Esophagus muscularis mucosa (tissue), 4 donors: ENCODE measurements around the gene PCDHGA12. TPM values are rescaled to one million over a fixed set of nuclear protein-coding genes. Genes with fewer than 3 reads are reported as not detected.
"Not testable (repeated sequence)": the region's sequence is repeated elsewhere in the genome, so short reads cannot be mapped to it uniquely, and the experiment has no call there.

Experiments used
- DNase-seq: peaks from one replicate; pipeline ENCODE4 v3.0.0-alpha.2; 2017; ENCODE audit errors: extremely low spot score
- H3K27ac ChIP-seq, 4 donors: fragments of 200-600 bp; sonication (generic); replicated peaks in 1 of 4; 1 replicate in 3 of 4; 2 replicates in 1 of 4; pipeline ENCODE4 v1.5.1; 2016 to 2019; ENCODE audit warnings: mild to moderate bottlenecking in 1 of 4
- H3K27me3 ChIP-seq, 4 donors: fragments of 200-600 bp; sonication (generic); one replicate each; pipeline versions ENCODE4 v1.5.1 to v1.6.0; 2016 to 2019
- H3K36me3 ChIP-seq, 4 donors: fragments of 200-600 bp; sonication (generic); one replicate each; pipeline ENCODE4 v1.5.1; 2016 to 2019
- H3K4me1 ChIP-seq, 4 donors: fragments of 200-600 bp; sonication (generic); one replicate each; pipeline ENCODE4 v1.5.1; 2016 to 2019
- H3K4me3 ChIP-seq, 4 donors: fragments of 200-600 bp; sonication (generic); 1 replicate in 2 of 4; 2 replicates in 2 of 4; pipeline ENCODE4 v1.5.1; 2016 to 2019; ENCODE audit warnings: mild to moderate bottlenecking in 4 of 4, moderate library complexity in 1 of 4
- H3K9me3 ChIP-seq, 4 donors: fragments of 200-600 bp; sonication (generic); 1 replicate in 3 of 4; 2 replicates in 1 of 4; pipeline ENCODE4 v1.5.1; 2016 to 2019
- EP300 ChIP-seq: sonication (generic); formaldehyde crosslinking; IDR thresholded peaks from one replicate; pipeline ENCODE4 v1.6.1; 2017; ENCODE audit warnings: antibody characterized with exemption
- POLR2A ChIP-seq: fragments of 450-650 bp; IDR thresholded peaks from one replicate; pipeline ENCODE4 v1.6.1; 2017; ENCODE audit warnings: antibody characterized with exemption, moderate library complexity, mild to moderate bottlenecking, low read depth
- POLR2AphosphoS5 ChIP-seq, 2 donors: sonication (generic); formaldehyde crosslinking; IDR thresholded peaks; one replicate each; pipeline ENCODE4 v1.6.1; 2017; ENCODE audit warnings: antibody characterized with exemption in 2 of 2
- WGBS: methylation state at CpG from one replicate; pipeline ENCODE4 v1.1.5; 2018; 5-methylcytosine and 5-hydroxymethylcytosine counted together
- intact Hi-C: fragments of 100-400 bp; cut with DNase I; formaldehyde crosslinking; loops from one replicate; pipeline ENCODE4 v1.15.1; 2023
- total RNA-seq, 4 donors: library from RNA; depleted of rRNA; stranded (reverse); fragments of >200 nt; gene quantifications; one replicate each; pipeline versions ENCODE4 v1.1.0 to v1.2.1, GENCODE V29; 2016
- TF ChIP-seq, protein P1 (sequence below), 3 experiments: fragments of 200-600 bp in 2 of 3; fragments of 450-650 bp in 1 of 3; sonication (generic) in 2 of 3; IDR thresholded peaks; one replicate each; pipeline ENCODE4 v1.5.1; 2017 to 2019; ENCODE audit warnings: antibody characterized with exemption in 3 of 3, mild to moderate bottlenecking in 2 of 3, moderate library complexity in 1 of 3

The PCDHGA12 gene
- total RNA-seq, 4 donors from 2014 or later: 7.6 to 13.7 (median 11.6) TPM

- DNase-seq: no peak
- H3K9me3 ChIP-seq: peaks cover 11 to 96% (median 94%) of the 10 kb centered on the region in 4 donors
- WGBS: 57% methylated on average over 3 of the region's 3 CpGs
- intact Hi-C loops: loop anchor here (10.0 kb wide), 1 partner anchor 113 kb away; no protein-coding TSS in a partner anchor
- TF ChIP-seq POLR2AphosphoS5 (IDR thresholded peaks at IDR 0.05): no peak
- no peak for TF ChIP-seq EP300
- no peak for TF ChIP-seq POLR2A
- TF ChIP-seq, protein P1, sequence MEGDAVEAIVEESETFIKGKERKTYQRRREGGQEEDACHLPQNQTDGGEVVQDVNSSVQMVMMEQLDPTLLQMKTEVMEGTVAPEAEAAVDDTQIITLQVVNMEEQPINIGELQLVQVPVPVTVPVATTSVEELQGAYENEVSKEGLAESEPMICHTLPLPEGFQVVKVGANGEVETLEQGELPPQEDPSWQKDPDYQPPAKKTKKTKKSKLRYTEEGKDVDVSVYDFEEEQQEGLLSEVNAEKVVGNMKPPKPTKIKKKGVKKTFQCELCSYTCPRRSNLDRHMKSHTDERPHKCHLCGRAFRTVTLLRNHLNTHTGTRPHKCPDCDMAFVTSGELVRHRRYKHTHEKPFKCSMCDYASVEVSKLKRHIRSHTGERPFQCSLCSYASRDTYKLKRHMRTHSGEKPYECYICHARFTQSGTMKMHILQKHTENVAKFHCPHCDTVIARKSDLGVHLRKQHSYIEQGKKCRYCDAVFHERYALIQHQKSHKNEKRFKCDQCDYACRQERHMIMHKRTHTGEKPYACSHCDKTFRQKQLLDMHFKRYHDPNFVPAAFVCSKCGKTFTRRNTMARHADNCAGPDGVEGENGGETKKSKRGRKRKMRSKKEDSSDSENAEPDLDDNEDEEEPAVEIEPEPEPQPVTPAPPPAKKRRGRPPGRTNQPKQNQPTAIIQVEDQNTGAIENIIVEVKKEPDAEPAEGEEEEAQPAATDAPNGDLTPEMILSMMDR (IDR thresholded peaks at IDR 0.05): no peak
- H3K36me3 ChIP-seq: peaks cover 0 to 6% (median 2%) of the 10 kb centered on the region in 4 donors
- no peak overlapping the region for H3K27ac ChIP-seq
- no peak overlapping the region for H3K4me3 ChIP-seq
- H3K27me3 ChIP-seq: no peaks in the 10 kb centered on the region
- H3K4me1 ChIP-seq: peaks cover 0 to 7% (median 0%) of the 10 kb centered on the region in 4 donors
Measured at GRCh38 chr5:141411575-141411974, 18.7 kb upstream of the PCDHGA12 start.

- Histone ChIP-seq H3K4me1 (peaks cover 0 to 7% (median 0%) of the 10 kb centered on the region in 4 donors), H3K4me3 (peak within 1 kb of the TSS; percentile 24 to 41 (median 32)), H3K27me3 (no peaks in the 10 kb centered on the region), H3K36me3 (peaks cover 0 to 6% (median 2%) of the 10 kb centered on the region in 4 donors), H3K9me3 (peaks cover 11 to 98% (median 92%) of the 10 kb centered on the region in 4 donors), H3K27ac (no peak within 1 kb of the TSS)
- intact Hi-C loops: loop anchor here (10.0 kb wide), 1 partner anchor 112 kb away; no protein-coding TSS in a partner anchor
- no peak for DNase-seq
- WGBS: 29% methylated on average over 31 of the region's 31 CpGs
- TF ChIP-seq POLR2AphosphoS5 (IDR thresholded peaks at IDR 0.05): no peak
- TF ChIP-seq POLR2A: no peak
- TF ChIP-seq, protein P1 (IDR thresholded peaks at IDR 0.05): peak; percentile 16 to 35 (median 27)
- TF ChIP-seq EP300: no peak
Measured at GRCh38 chr5:141412854-141413539, 17.3 kb upstream of the PCDHGA12 start, which contains the start of gene PCDHGA10. PCDHGA10 (plus strand) TSS chr5:141412987; CDS start chr5:141413176, 189 bp downstream.

- intact Hi-C loops: loop anchor here (10.0 kb wide), 1 partner anchor 111 kb away; no protein-coding TSS in a partner anchor
- H3K27me3 ChIP-seq: no peaks in the 10 kb centered on the region
- WGBS: 18% methylated on average over 25 of the region's 25 CpGs
- H3K27ac ChIP-seq: no peak overlapping the region
- peaks cover 10 to 98% (median 92%) of the 10 kb centered on the region in 4 donors for H3K9me3 ChIP-seq
- peaks cover 0 to 7% (median 0%) of the 10 kb centered on the region in 4 donors for H3K4me1 ChIP-seq
- H3K36me3 ChIP-seq: peaks cover 0 to 6% (median 2%) of the 10 kb centered on the region in 4 donors
- H3K4me3 ChIP-seq: peak overlapping the region; percentile 24 to 41 (median 32)
- DNase-seq: no peak
- TF ChIP-seq EP300 (no peak), POLR2AphosphoS5 (IDR thresholded peaks at IDR 0.05) (no peak), POLR2A (no peak)
- TF ChIP-seq, protein P1 (IDR thresholded peaks at IDR 0.05): no peak
Measured at GRCh38 chr5:141413540-141414069, 16.7 kb upstream of the PCDHGA12 start.

DNA sequence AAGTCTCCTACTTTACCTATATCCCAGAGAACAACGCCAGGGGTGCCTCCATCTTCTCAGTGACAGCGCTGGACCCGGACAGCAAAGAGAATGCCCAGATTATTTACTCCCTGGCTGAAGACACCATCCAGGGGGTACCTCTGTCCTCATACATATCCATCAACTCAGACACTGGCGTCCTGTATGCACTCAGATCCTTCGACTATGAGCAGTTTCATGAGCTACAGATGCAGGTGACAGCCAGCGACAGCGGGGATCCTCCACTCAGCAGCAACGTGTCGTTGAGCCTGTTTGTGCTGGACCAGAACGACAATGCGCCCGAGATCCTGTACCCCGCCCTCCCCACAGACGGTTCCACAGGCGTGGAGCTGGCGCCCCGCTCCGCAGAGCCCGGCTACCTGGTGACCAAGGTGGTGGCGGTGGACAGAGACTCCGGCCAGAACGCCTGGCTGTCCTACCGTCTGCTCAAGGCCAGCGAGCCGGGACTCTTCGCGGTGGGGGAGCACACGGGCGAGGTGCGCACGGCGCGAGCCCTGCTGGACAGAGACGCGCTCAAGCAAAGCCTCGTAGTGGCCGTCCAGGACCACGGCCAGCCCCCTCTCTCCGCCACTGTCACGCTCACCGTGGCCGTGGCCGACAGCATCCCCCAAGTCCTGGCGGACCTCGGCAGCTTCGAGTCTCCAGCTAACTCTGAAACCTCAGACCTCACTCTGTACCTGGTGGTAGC, 15.6 kb upstream of the PCDHGA12 start:
- 50% methylated on average over 10 of the region's 46 CpGs for WGBS
- H3K36me3 ChIP-seq, H3K4me3 ChIP-seq, H3K27ac ChIP-seq, H3K27me3 ChIP-seq, DNase-seq: not testable (repeated sequence)
- H3K9me3 ChIP-seq: peaks cover 4 to 98% (median 92%) of the 10 kb centered on the region in 4 donors
- intact Hi-C loops: loop anchor here (5.0 to 10.0 kb wide), 2 partner anchors 110 to 143 kb away; no protein-coding TSS in a partner anchor
- H3K4me1 ChIP-seq: peaks cover 0 to 15% (median 3%) of the 10 kb centered on the region in 4 donors

DNA sequence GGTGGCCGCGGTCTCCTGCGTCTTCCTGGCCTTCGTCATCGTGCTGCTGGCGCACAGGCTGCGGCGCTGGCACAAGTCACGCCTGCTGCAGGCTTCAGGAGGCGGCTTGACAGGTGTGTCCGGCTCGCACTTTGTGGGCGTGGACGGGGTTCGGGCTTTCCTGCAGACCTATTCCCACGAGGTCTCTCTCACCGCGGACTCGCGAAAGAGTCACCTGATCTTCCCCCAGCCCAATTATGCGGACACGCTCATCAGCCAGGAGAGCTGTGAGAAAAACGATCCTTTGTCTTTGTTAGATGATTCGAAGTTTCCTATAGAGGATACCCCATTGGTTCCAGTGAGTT, 15.1 kb upstream of the PCDHGA12 start:
- Histone ChIP-seq H3K4me1 (peaks cover 0 to 17% (median 4%) of the 10 kb centered on the region in 4 donors), H3K9me3 (peaks cover 9 to 98% (median 92%) of the 10 kb centered on the region in 4 donors)
- intact Hi-C loops: loop anchor here (5.0 to 10.0 kb wide), 2 partner anchors 110 to 142 kb away; no protein-coding TSS in a partner anchor
- H3K36me3 ChIP-seq, H3K4me3 ChIP-seq, H3K27ac ChIP-seq, DNase-seq, H3K27me3 ChIP-seq: not testable (repeated sequence)
- WGBS: 34% methylated on average over 17 of the region's 24 CpGs
